A549 (cell line): ENCODE data around the gene AP4S1.

Source experiments
- CBX8 ChIP-seq: fragments of 200-600 bp; sonication (generic); IDR thresholded peaks from 2 replicates; pipeline ENCODE4 v1.6.1; 2016
- CTCF ChIP-seq: fragments of >200 bp; sonication (Bioruptor Twin); formaldehyde crosslinking; IDR thresholded peaks from 3 replicates; pipeline ENCODE4 v1.5.1; 2016
- MAZ ChIP-seq: fragments of 150-350 bp; IDR thresholded peaks from 2 replicates; pipeline ENCODE4 v1.6.1; 2014; ENCODE audit warnings: antibody characterized with exemption, low read depth, low read length, borderline replicate concordance
- MYC ChIP-seq: IDR thresholded peaks from 2 replicates; pipeline ENCODE4 v1.6.1; 2012; ENCODE audit warnings: mild to moderate bottlenecking, inconsistent platforms, low read length, improper control_type of control experiment, borderline replicate concordance
- POLR2A ChIP-seq: IDR thresholded peaks from 2 replicates; pipeline ENCODE4 v1.6.1; 2012; ENCODE audit warnings: mild to moderate bottlenecking, low read length
- RNF2 ChIP-seq: fragments of 200-600 bp; sonication (generic); IDR thresholded peaks from 2 replicates; pipeline ENCODE4 v1.6.1; 2016; ENCODE audit warnings: low read depth, mild to moderate bottlenecking, antibody characterized with exemption, moderate library complexity, borderline replicate concordance
- ZC3H11A ChIP-seq: fragments of 450-650 bp; IDR thresholded peaks from 2 replicates; pipeline ENCODE4 v1.6.1; 2014; ENCODE audit warnings: antibody characterized with exemption, mild to moderate bottlenecking
- ZFP36 ChIP-seq: fragments of 450-650 bp; IDR thresholded peaks from 2 replicates; pipeline ENCODE4 v1.6.1; 2014; ENCODE audit warnings: borderline replicate concordance; ENCODE audit not compliant: partially characterized antibody

GRCh38 chr14:31070431-31070830, 45.0 kb downstream of the AP4S1 start:
- TF ChIP-seq RNF2 (no peak), ZFP36 (no peak), POLR2A (no peak), CTCF (no peak), MYC (no peak), MAZ (no peak), CBX8 (no peak), ZC3H11A (no peak)
